IgD-negative memory B cell (primary cell): ENCODE data around the gene CTNNAL1. TPM values are rescaled to one million over a fixed set of nuclear protein-coding genes. Genes with fewer than 3 reads are reported as not detected.
"Not testable (repeated sequence)": the region's sequence is repeated elsewhere in the genome, so short reads cannot be mapped to it uniquely, and the experiment has no call there.

ENCODE experiments used
- H3K27ac Mint-ChIP-seq, 3 donors: one replicate each; pipeline ENCODE4 v1.8.0; 2020 to 2022; ENCODE audit warnings: mild to moderate bottlenecking in 3 of 3, mixed read lengths in 3 of 3, moderate library complexity in 1 of 3
- H3K27me3 Mint-ChIP-seq: one replicate; pipeline ENCODE4 v1.8.0; 2021; ENCODE audit warnings: mixed read lengths
- H3K36me3 Mint-ChIP-seq: one replicate; pipeline ENCODE4 v1.8.0; 2020; ENCODE audit warnings: mild to moderate bottlenecking, mixed read lengths
- H3K4me1 Mint-ChIP-seq, 3 donors: one replicate each; pipeline ENCODE4 v1.8.0; 2020 to 2022; ENCODE audit warnings: mixed read lengths in 3 of 3, mild to moderate bottlenecking in 1 of 3
- H3K4me3 Mint-ChIP-seq, 4 donors: one replicate each; pipeline ENCODE4 v1.8.0; 2020 to 2022; ENCODE audit warnings: mild to moderate bottlenecking in 4 of 4, mixed read lengths in 4 of 4, moderate library complexity in 3 of 4
- H3K9me3 Mint-ChIP-seq, 3 donors: one replicate each; pipeline ENCODE4 v1.8.0; 2020 to 2021; ENCODE audit warnings: mixed read lengths in 3 of 3, mild to moderate bottlenecking in 1 of 3
- polyA plus RNA-seq: library from polyadenylated mRNA; unstranded; fragments of 300-500 nt; fragmentation: Illumina TruSeq; gene quantifications from one replicate; pipeline ENCODE4 v1.2.3, GENCODE V29; 2021

Gene CTNNAL1
- polyA plus RNA-seq, 1 donor from 2014 or later, result 1.1 TPM

DNA sequence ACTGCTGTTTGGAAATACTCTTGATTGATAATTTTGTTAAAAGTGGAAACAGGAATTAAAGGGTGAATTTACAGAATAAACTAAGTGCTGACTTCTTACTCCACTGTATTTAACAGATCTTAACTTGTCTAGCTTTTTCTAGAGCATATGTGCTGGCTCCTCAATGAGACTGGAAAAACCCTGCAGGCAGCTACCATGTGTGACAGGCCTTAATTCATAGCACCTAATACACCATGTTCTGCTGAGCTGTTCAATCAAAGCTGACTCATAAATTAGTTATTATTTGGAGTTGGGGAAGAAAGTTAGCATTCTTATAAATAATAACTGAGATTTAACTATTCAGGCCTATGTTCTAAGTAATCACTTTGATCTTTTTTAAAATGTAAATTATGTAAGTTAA is 29.4 kb downstream of the CTNNAL1 start:
- H3K27ac Mint-ChIP-seq, result no peak overlapping the region
- H3K9me3 Mint-ChIP-seq, result peaks cover 0 to 3% (median 0%) of the 10 kb centered on the region in 3 donors
- H3K4me3 Mint-ChIP-seq, result no peak overlapping the region
- H3K4me1 Mint-ChIP-seq, result no peaks in the 10 kb centered on the region
- no peaks in the 10 kb centered on the region for H3K27me3 Mint-ChIP-seq
- no peaks in the 10 kb centered on the region for H3K36me3 Mint-ChIP-seq

GRCh38 chr9:108980893-108981292 is 32.4 kb downstream of the CTNNAL1 start:
- H3K27ac Mint-ChIP-seq, result no peak overlapping the region
- H3K4me3 Mint-ChIP-seq, result no peak overlapping the region
- H3K27me3 Mint-ChIP-seq, result no peaks in the 10 kb centered on the region
- no peaks in the 10 kb centered on the region for H3K9me3 Mint-ChIP-seq
- no peaks in the 10 kb centered on the region for H3K4me1 Mint-ChIP-seq
- no peaks in the 10 kb centered on the region for H3K36me3 Mint-ChIP-seq

DNA sequence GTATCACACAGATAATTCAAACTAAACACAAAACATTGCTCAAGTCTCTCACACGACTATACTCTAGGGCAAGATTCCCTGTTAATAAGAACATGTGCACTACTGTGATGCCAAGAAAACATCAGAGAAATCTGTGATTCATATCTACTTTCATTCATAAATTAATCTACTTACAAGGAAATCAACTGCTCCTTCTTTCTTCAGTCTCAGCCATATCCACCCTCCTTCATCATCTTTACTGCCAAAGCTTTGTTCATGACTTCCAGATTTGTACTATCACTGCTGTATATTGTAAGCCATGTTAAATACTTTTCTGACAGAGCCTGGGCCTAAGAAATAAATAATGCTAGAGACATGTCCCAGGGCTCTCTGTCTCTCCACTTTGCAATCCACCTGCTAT is 35.1 kb downstream of the CTNNAL1 start:
- Mint-ChIP-seq H3K27ac (no peak overlapping the region), H3K27me3 (no peaks in the 10 kb centered on the region), H3K36me3 (peaks cover 2% of the 10 kb centered on the region), H3K9me3 (peaks cover 0 to 2% (median 0%) of the 10 kb centered on the region in 3 donors), H3K4me3 (no peak overlapping the region), H3K4me1 (no peaks in the 10 kb centered on the region)

GRCh38 chr9:108973895-108974294 is 39.4 kb downstream of the CTNNAL1 start:
- H3K27ac Mint-ChIP-seq, result no peak overlapping the region
- H3K36me3 Mint-ChIP-seq, result peaks cover 2% of the 10 kb centered on the region
- peaks cover 0 to 10% (median 8%) of the 10 kb centered on the region in 3 donors for H3K9me3 Mint-ChIP-seq
- H3K4me1 Mint-ChIP-seq, result no peaks in the 10 kb centered on the region
- no peak overlapping the region for H3K4me3 Mint-ChIP-seq
- no peaks in the 10 kb centered on the region for H3K27me3 Mint-ChIP-seq

- H3K36me3 Mint-ChIP-seq, result peaks cover 2% of the 10 kb centered on the region
- no peak overlapping the region for H3K27ac Mint-ChIP-seq
- no peaks in the 10 kb centered on the region for H3K27me3 Mint-ChIP-seq
- no peaks in the 10 kb centered on the region for H3K4me1 Mint-ChIP-seq
- H3K9me3 Mint-ChIP-seq, result peaks cover 0 to 10% (median 8%) of the 10 kb centered on the region in 3 donors
- no peak overlapping the region for H3K4me3 Mint-ChIP-seq
Measured at GRCh38 chr9:108972626-108973209, 40.6 kb downstream of the CTNNAL1 start.

- no peaks in the 10 kb centered on the region for H3K27me3 Mint-ChIP-seq
- no peak overlapping the region for H3K4me3 Mint-ChIP-seq
- peaks cover 2% of the 10 kb centered on the region for H3K36me3 Mint-ChIP-seq
- no peak overlapping the region for H3K27ac Mint-ChIP-seq
- no peaks in the 10 kb centered on the region for H3K4me1 Mint-ChIP-seq
- peaks cover 0 to 10% (median 8%) of the 10 kb centered on the region in 3 donors for H3K9me3 Mint-ChIP-seq
Measured at GRCh38 chr9:108972186-108972585, 41.1 kb downstream of the CTNNAL1 start.

GRCh38 chr9:108971392-108971791 is 41.9 kb downstream of the CTNNAL1 start:
- Mint-ChIP-seq H3K9me3 (peaks cover 0 to 10% (median 8%) of the 10 kb centered on the region in 3 donors), H3K27ac (peak overlapping the region in 1 of 3 donors; percentile 84)
- not testable (repeated sequence) for H3K36me3 Mint-ChIP-seq, H3K4me1 Mint-ChIP-seq, H3K4me3 Mint-ChIP-seq, H3K27me3 Mint-ChIP-seq

DNA sequence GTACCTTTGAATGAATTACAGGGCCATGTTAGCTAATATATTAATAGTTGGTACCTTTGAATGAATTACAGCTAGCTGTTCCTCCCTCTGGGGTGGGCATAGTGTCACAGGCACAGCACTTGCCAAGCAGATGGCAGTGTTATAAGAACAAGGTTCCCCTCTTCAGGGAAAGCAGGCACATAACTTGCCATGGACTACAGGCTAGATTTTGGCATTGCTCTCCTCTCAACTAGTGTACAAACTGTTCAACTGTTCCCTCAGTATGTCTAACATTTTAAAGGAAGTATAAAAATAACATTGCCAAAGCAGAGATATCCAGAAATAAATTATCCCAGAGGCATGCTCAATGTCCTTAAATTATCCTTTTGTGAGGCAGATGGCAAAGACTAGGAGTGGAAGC is 45.4 kb downstream of the CTNNAL1 start:
- Mint-ChIP-seq H3K36me3 (no peaks in the 10 kb centered on the region), H3K27ac (no peak overlapping the region), H3K4me1 (no peaks in the 10 kb centered on the region), H3K9me3 (peaks cover 0 to 10% (median 6%) of the 10 kb centered on the region in 3 donors), H3K27me3 (no peaks in the 10 kb centered on the region), H3K4me3 (no peak overlapping the region)

- no peak overlapping the region for H3K27ac Mint-ChIP-seq
- no peaks in the 10 kb centered on the region for H3K36me3 Mint-ChIP-seq
- H3K4me1 Mint-ChIP-seq, result no peaks in the 10 kb centered on the region
- no peaks in the 10 kb centered on the region for H3K9me3 Mint-ChIP-seq
- H3K4me3 Mint-ChIP-seq, result no peak overlapping the region
- H3K27me3 Mint-ChIP-seq, result no peaks in the 10 kb centered on the region
Measured at GRCh38 chr9:108963459-108964143, 49.7 kb downstream of the CTNNAL1 start.

GRCh38 chr9:108961151-108961550 is 52.1 kb downstream of the CTNNAL1 start:
- no peaks in the 10 kb centered on the region for H3K36me3 Mint-ChIP-seq
- H3K27ac Mint-ChIP-seq, result no peak overlapping the region
- H3K4me3 Mint-ChIP-seq, result no peak overlapping the region
- no peaks in the 10 kb centered on the region for H3K4me1 Mint-ChIP-seq
- H3K27me3 Mint-ChIP-seq, result no peaks in the 10 kb centered on the region
- H3K9me3 Mint-ChIP-seq, result no peaks in the 10 kb centered on the region

DNA sequence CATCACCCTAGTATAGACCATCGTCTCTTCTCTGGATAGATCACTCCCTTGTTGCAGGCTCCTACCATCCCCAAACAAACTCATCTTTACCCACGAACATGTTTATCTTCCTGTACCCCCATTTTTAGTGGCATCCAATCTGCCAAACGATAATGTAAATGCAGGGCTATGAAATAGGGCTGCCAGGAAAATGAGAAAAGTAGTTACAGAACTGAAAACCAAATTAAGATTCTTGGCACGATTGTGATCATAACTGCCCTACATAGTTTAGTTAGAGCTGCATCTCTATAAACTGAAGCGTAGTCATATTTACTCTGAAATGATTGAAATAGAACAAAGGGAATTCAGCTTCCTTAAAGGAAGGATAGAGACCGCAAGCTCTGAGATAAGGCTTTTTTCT is 53.0 kb downstream of the CTNNAL1 start:
- no peaks in the 10 kb centered on the region for H3K27me3 Mint-ChIP-seq
- H3K4me3 Mint-ChIP-seq, result no peak overlapping the region
- H3K4me1 Mint-ChIP-seq, result no peaks in the 10 kb centered on the region
- no peaks in the 10 kb centered on the region for H3K9me3 Mint-ChIP-seq
- no peak overlapping the region for H3K27ac Mint-ChIP-seq
- H3K36me3 Mint-ChIP-seq, result no peaks in the 10 kb centered on the region

GRCh38 chr9:108956631-108957026 is 56.7 kb downstream of the CTNNAL1 start:
- Mint-ChIP-seq H3K9me3 (no peaks in the 10 kb centered on the region), H3K4me1 (no peaks in the 10 kb centered on the region), H3K36me3 (no peaks in the 10 kb centered on the region), H3K27ac (no peak overlapping the region), H3K4me3 (no peak overlapping the region), H3K27me3 (no peaks in the 10 kb centered on the region)

DNA sequence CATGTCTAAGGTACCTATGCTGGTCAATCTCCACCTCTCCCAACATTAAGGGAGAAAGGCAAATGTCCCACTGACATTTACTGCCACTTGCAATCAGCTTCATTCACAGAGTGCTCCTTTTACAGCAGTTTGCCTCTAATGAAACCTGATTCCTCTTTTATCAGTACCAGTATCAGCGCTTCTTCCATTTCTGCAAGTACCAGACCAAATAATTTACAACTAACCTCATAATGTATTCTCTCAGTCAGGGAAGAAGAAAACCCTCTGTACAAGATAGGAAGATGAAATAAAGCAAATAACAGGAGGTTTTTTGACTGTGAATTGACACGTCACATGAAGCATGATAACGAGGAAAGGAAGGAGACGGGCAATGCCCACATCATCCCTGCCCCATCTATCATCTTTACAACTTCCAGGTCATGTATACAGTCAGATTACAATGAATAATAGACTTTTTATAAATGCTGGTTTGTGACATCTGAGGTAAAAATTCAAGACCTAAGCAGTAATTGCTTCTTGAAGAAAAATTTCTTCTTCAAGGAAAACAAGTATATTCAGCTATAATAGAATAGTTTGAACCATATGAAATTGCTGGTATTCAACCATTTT is 57.2 kb downstream of the CTNNAL1 start:
- H3K4me3 Mint-ChIP-seq, result no peak overlapping the region
- H3K9me3 Mint-ChIP-seq, result no peaks in the 10 kb centered on the region
- H3K27me3 Mint-ChIP-seq, result no peaks in the 10 kb centered on the region
- H3K36me3 Mint-ChIP-seq, result no peaks in the 10 kb centered on the region
- H3K4me1 Mint-ChIP-seq, result no peaks in the 10 kb centered on the region
- H3K27ac Mint-ChIP-seq, result no peak overlapping the region

DNA sequence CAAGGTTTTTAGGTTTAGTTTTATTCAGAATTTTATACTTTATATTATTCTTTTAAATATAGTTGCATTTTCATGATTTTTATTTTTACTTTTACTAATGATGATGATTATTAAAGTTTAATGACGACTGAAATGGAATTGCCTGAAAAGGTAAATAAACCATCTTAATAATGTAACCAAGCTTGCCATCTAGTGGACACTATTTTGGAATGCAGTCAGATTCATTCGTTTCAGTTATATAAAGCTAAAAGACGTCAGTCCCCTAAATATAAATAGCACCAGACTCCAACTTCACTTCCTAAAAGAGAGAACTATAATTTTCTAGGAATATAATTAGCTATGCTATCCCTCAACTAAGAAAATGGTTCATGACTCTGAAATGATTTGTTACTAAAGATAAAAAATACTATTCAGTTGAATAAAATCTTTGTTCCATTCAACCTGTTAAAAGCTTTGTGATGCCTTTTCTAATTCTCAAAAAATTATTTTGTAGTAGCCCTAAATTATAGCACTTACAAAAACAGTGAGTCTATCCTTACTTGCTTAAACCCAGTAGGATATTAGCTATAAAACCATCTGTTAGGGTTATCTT is 59.2 kb downstream of the CTNNAL1 start:
- no peaks in the 10 kb centered on the region for H3K36me3 Mint-ChIP-seq
- no peaks in the 10 kb centered on the region for H3K27me3 Mint-ChIP-seq
- H3K27ac Mint-ChIP-seq, result no peak overlapping the region
- H3K9me3 Mint-ChIP-seq, result no peaks in the 10 kb centered on the region
- H3K4me1 Mint-ChIP-seq, result no peaks in the 10 kb centered on the region
- H3K4me3 Mint-ChIP-seq, result no peak overlapping the region

- Mint-ChIP-seq H3K27me3 (no peaks in the 10 kb centered on the region), H3K4me3 (no peak overlapping the region), H3K4me1 (no peaks in the 10 kb centered on the region), H3K36me3 (no peaks in the 10 kb centered on the region), H3K9me3 (no peaks in the 10 kb centered on the region), H3K27ac (no peak overlapping the region)
Measured at GRCh38 chr9:108951578-108951977, 61.7 kb downstream of the CTNNAL1 start.
